GM19438 (cell line): ENCODE measurements around the gene METAP1D.

Source experiments
- ATAC-seq: cut with Tn5 transposase; IDR thresholded peaks from one replicate; pipeline ENCODE4 v1.9.1; 2021; ENCODE audit warnings: low read depth; ENCODE audit not compliant: unreplicated experiment

The METAP1D gene

GRCh38 chr2:172128484-172128883 lies 128.7 kb downstream of the METAP1D start:
- no peak for ATAC-seq

DNA sequence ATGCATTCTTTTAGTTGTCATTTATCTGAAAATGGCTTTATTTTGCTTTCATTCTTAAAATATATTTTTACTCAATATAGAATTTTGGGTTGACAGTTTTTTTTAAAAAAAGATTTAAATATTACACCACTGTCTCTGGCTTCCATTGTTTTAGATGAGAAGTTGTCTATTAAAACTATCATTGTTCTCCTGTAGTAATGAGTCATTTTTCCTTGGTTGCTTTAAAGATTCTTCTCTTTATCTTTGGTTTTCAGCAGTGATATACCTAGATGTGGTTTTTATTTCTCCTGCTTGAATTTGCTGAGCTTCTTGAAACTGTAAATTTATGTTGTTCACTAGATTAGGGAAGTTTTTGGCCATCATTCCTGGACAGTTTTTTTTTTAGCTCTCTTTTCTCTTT lies 129.7 kb downstream of the METAP1D start:
- no peak for ATAC-seq
